Fibroblast of upper back skin (primary cell): ENCODE data around the gene WASF3.
"Not testable (repeated sequence)": the region's sequence is repeated elsewhere in the genome, so short reads cannot be mapped to it uniquely, and the experiment has no call there.

Experiments used
- DNase-seq: peaks from one replicate; pipeline ENCODE4 v3.0.0-alpha.2; 2013

WASF3 gene

DNA sequence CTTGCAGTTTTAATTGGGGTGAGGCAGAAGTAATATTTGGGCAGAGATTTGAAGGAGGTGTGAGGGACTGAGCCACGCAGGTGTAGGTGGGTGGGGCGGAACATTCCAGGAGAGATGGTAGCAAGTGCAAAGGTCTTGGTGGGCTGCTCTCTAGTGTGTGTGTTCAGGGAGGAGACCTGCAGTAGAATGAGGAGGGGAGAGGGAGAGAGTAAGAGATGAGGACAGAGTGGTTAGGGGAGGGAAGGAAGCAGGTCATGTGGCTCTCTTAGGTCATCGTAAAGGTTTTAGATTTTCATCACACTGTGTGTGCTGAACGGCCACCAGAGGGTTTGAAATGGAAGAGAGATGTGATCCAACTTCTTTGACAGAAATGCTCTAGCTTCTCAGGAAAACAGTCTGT lies 33.5 kb downstream of the WASF3 start:
- DNase-seq: no peak

DNA sequence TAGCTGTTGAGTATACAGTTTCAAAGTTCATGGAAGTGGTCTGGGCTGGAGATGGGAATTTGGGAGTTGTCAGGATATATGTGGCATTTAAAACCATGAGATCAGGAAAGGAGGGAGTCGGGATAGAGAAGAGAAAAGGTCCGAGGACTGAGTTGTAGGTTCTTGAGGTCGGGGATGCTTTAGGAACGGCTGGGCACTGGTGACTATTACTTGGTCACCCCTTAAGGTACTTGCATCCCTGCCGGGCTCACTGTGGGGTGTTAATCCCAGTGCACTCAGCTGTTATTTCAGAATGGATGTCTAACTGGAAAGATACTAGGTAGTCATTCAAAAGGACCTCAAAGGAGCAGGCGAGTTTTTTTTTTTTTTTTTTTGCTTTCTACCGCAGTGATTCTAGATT lies 34.2 kb downstream of the WASF3 start:
- DNase-seq: no peak

DNA sequence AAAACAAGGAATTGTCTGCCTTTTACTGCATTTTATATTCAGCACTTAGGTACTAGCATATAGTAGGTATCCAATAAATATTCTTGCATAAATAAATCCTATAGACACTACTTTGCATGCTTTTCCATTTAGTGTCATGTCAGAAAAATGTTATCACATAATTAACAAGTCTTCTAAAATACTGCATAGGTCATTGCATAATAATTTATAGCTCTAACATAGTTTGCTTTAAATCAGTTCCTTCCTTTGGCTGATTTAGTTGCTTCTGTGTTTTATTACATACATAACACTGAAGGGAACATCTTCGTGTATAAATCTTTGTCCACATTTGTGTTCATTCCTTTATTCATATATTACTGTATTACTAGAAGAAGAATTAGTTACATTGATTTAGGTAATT lies 36.2 kb downstream of the WASF3 start:
- peak; percentile 36 for DNase-seq

DNA sequence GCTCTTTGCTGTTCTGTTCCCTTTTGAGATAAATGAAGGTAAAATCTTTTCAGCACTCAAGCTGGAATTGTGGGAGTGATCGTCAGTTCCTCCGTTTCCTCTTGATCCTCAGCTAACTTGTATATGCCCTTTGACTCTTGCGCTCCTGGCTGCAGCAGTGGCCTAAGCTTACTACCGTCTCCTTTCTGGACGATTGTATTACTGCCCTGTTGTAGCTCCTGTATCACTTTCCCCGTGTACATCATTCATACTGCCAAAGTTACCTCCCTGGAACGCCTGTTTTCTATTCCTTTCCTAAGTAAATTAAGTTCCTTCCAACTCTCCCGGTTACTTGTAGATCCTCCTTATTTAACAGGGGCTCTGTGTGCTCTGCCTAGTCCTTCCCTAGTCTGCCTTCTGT lies 36.9 kb downstream of the WASF3 start:
- no peak for DNase-seq

DNA sequence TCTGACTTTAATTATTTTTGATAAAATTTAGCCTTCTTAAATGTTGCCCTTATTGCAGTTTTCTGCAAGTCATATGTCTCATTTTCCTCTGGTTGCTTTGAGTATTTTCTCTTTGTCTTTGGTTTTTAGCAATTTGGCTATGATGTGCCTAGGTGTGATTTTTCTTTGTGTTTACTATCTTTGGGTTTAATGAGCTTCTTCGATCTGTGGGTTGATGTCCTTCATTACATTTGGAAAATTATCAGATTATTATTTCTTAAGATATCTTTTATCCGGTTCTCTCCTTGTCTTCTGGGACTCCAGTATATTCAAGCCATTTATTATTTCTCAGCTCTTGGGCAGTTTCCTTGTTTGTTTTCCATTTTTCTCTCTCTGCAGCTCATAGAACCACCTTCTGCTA lies 39.0 kb downstream of the WASF3 start:
- DNase-seq: no peak

DNA sequence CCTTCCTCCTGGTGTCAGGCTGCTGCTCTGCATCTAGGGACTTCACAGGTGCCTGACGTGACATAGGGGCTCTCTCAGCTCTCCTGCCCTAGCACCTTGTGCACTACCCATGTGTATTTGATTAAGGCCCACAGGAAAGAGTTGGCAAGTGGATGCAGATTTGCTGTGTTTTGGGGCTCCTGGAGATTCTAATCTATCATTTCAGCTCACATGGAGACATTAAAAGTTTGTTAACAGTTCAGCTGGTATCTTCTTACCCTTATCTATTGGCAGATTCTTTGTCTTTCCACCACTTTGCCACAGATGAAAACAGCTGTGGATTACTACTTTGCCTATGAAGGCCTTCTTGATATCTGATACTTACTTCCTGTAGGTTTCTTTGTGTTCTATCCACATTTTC lies 41.9 kb downstream of the WASF3 start:
- DNase-seq: no peak

DNA sequence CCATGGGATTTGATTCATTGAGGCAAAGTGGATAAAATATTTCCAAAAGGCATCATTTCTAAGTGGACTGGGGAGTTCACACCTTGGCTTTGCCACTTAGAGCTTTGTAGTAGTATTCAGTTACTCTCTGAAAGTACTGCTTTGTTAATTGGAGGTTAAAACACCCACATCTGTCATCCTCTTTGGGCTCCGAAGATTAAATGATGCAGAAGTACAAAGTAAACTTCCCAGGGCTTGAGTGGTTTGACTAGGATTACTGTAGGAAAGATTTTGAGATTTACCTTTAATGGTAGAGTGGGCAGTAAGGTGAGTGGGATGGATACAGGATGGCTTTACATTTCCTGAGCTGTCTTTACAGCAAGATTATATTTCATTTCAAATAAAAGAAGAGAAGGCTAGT lies 42.4 kb downstream of the WASF3 start:
- DNase-seq: no peak

DNA sequence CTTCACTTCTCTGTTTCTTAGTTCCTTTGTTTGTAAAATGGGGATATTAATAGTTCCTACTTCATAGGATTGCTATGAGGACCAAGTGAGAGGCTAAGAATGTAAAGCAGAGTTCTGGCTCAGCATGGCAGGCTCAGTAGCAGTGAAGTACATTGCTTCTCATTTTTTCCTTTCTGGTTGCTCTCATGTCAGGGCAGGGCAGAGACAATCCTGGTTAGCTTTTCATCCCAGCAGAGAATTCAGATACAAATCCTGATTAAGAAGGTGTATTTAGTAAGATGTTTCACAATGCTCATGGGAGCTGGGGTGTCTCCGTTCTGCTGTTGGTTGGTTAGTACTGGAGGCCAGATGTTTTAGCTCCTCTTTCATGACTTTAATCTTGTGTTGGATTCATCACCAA lies 42.9 kb downstream of the WASF3 start:
- DNase-seq: peak; percentile 63

DNA sequence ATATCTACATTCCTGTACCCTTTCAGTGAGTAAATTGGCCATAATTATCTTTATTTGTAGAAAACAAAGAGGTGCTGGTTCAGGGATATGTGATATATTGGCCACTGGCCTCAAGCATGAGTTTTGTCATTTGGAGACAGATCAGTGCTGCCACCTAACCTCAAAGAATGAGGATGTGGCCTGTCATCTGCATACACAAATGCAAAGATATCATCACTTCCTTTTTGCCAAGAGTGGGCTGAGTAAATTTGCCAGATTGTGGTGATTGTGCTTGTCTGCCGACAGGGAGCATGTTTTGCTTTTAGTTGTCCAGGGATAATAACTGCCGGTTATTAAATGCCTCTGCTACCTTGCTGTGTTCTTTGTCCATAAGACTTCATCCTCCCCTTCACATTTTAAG lies 44.2 kb downstream of the WASF3 start:
- DNase-seq: peak; percentile 70

DNA sequence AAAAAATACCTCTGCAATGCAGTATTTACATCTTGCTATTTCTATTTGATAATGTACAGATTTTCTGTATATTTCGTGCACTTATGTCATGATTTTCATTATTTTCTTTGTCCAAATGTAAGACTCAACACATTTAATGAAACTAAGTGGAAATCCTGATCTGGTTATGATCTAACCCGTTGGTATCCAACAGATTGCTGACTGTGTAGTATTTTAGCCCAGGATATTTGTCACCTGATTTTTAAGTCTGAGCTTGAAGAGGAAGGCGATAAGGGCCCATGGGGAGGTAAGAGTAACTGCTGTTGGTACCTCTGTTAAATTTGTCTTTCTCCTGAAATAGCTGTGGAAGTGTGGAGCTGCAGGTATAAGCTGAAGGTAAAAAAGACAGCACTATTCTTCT lies 45.3 kb downstream of the WASF3 start:
- no peak for DNase-seq

DNA sequence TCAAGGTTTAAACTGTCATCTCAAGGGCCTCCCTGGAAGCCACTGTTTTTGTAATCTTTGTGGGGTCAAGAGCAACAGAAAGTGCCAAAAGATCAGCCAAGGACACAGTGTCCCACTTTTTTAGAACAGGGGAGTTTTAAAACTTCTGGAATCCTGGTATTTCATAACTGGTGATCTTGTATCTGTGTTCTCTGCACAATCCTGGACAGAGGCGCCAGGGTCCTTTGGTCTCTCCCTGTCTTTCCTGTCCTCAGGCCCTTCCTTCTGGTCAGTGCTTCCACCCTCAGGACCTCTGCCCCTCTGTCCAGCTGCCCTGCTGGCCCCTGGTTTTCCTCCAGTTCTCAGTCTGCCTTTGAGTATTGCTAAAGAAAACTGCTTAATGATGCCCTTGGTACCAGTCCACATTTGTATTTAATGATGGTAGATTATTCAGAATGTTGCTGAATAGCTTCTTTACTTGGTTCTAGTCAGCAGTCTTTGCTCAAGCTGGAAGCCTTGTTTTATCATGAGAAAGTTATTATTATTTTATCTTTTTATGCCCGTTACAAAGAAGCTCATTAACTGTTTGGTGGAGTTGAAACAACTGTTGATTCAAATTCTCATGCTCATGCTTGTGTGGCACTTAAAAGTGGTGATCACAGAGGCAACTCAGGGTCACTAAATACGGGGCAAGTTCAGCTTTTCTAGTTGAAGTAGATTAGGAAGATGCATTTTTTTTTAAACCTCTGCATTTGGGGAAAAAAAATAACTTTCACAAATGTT lies 47.5 kb downstream of the WASF3 start:
- no peak for DNase-seq

DNA sequence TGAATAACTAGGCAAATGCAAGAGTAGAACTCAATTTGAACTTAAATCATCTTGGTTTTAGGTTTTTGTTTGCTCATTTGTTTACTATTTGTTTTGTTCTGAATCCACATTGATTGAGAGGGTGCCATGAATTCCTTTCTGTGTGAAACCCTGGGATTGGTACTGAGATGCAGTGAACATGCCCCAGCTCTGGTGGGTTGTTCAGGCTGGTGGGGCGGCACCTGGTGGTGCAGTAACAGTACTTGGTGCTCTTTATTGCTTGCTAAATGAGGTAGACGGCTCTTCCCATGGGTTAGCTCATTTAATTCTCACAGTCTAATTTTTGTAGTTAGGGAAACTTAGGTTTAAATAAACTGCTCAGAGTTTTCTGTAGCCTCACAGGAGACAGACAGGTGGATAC lies 48.4 kb downstream of the WASF3 start:
- no peak for DNase-seq

DNA sequence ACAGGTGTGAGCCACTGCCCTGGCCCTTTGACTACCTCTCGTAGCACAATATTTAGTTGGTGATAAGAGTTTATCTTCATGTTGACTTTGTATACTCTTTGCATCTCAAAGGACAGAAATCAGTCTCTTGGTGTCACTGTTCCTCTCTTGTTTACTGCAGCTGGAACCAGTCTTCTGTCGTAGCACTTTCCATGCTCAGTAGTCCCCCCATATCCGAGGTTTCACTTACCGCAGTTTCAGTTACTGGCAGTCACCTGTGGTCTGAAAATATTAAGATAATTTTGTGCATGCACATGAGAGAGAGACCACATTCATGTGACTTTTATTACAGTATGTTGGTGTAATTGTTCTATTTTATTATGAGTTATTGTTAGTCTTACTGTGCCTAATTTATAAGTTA lies 49.1 kb downstream of the WASF3 start:
- DNase-seq: no peak

DNA sequence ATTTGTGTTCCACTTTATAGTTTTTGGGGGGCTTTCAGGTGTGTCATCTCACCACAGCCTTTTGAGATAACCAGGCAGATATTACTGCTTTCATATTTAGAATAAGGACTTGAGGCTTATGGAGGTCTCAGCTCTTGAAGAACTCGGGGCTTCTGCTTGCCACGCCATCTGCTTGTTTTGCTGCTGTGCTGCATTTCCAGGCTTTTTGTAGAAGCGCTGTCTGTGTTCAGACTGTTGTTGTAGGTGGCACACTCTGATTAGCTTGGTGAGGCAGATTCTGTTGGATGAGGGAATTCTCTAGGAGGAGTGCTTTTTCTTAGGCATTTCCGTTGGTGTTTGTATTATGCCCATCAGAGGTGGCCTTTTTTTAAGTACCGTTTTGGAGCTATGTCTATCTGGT lies 57.2 kb downstream of the WASF3 start:
- no peak for DNase-seq

DNA sequence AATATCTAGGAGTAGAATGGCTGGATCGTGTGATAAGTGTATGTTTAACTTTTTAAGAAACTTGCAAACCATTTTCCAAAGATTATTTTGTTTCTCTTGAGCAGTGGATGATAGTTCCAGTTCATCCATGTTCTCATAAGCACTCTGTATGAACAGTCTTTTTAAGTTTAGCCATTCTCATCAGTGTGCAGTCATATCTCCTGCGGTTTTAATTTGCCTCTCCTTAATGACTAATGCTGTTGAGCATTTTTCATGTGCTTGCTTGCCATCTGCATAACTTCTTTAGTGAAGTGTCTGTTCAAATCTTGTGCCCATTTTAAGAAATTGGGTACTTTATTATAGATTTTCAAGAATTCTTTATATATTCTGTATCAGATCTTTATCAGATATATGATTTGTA lies 58.6 kb downstream of the WASF3 start:
- DNase-seq: peak; percentile 68

DNA sequence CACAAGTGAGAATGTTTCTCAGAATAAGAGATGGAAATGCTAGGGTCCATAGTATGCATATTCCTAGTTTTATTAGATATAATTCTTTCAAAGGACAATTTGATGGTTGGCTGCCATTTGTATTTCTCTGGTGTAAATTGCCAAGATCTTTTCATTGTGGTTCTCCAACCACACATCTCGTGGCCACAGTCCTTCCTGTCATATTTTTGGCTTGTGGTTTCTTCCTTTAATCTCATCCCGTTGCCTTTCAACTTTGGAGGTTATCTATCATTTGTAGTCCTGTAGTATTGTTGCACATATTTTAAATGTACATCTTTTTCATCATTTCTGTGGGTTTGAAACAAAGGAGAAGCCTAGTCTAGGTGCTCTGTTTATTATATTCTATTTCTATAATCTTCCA lies 61.2 kb downstream of the WASF3 start:
- peak; percentile 57 for DNase-seq

DNA sequence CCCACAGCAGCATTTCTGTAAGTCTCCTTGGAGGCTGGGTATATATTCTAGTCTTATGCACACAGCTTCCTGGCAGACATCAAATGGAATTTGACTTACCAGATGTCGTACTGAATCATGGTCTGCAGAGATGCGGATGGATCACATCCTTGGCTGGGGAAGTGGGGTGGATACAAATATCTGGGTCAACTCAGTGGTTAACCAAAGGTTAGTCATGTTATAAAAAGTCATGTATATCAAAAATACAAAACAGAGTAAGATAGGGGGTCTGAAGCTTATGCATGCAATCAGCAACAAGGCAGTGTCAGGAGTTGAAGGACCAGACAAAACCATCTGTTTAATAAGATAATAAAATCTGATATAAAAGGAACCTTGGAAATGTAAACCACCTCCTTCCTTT lies 61.9 kb downstream of the WASF3 start:
- peak; percentile 93 for DNase-seq

DNA sequence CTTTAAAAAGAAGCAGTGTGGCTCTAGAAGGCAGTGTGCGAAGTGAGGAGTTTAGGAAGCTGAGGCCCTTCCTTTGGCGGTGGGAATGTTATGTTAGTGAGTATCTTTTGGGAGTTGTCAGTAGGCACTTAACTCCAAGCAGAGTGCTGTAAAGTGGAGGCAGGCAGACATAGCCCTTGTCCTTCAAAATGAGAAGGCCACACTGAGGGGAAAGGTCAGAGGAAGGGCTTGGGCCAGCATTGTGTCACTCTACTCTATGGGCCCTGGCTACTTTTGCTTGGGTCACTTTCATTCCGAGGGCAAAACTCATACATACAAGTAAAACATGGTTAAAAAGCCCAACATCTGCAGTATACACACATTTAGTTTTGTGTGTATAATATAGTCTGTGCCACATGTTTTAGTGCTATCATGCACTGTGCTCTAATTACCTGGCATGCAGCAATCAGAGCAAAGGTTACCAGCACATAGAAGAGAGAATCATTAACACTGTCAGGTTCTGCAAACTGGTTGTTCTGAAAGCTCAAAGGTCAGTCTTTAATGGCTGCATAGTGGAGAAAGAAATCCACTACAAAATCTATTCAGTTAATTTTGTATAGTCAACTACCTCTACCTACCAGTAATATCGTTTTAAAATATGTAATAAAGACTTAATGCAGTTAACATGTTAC lies 64.4 kb downstream of the WASF3 start:
- no peak for DNase-seq

DNA sequence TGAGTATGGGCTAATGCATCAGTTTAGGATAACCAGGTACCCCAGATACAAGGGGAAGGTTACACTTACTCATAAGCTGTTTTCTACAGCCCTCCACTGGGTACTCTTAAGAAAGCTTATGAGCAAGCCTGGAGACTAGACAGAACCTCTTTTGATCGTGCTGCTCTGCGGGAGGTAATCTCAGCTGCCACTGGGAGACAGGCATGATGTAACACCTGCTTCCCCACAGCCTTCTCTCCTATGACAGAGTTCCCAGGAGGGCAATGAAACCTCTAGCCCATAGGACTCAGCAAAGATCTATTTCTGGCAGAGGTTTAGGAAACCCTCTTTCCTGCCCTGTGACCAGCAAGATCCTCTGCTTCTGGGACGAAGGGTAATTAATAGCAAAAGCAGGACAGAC lies 65.6 kb downstream of the WASF3 start:
- peak; percentile 24 for DNase-seq

DNA sequence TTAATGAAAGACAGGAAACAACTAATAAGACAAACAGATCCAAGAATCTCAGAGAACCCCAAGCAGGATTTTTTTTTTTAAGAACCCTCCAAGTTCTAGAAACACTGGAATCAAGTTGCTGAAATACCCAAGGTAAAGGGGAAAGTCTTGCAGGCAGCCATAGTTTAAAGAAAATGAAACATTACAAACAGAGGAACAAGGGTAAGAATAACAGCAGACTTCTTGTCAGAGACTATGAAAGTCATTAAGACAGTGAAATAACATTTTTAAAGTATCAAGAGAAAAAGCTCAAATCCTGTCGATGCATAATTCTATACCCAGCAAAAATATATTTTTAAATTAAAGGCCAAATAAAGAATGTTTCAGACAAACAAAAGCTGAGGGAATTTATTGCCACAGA lies 67.1 kb downstream of the WASF3 start:
- no peak for DNase-seq

DNA sequence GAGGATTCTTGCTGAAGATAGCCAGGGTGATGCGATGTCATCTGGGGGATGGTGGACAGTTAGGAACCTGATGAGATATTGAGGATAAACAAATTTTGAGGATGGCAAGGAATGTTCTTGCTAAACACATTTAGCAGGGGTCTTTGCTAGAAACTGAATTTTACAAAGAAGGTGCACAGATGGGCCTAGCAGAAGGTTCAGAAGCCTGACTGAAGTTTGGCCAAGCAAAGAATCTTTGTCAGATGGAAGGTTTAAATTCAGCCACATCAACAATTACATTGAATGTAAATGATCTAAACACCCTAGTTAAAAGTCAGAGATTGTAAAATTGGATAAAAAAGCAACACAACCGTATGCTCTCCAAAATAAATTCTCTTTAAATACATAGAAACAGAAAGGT lies 68.8 kb downstream of the WASF3 start:
- no peak for DNase-seq

DNA sequence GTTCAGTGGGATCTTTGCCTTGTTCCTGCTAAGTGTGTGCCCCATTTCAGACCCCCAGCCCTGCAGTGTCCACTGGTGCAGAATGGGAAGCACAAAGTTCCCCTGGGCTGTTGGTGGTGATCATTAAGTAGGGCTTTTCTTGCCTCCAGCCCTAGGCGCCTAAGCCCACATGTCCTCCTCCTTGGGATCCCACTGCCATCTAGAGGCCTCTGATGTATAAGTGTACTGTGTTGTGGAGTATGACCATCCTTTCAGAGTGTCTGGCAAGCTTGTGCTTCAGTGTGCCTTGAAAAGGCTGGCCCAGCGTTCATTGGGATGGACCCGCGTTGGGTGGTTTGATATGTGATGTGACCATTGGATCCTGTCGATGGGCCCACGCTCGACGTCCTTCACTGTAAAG lies 71.2 kb downstream of the WASF3 start:
- DNase-seq: peak; percentile 43

DNA sequence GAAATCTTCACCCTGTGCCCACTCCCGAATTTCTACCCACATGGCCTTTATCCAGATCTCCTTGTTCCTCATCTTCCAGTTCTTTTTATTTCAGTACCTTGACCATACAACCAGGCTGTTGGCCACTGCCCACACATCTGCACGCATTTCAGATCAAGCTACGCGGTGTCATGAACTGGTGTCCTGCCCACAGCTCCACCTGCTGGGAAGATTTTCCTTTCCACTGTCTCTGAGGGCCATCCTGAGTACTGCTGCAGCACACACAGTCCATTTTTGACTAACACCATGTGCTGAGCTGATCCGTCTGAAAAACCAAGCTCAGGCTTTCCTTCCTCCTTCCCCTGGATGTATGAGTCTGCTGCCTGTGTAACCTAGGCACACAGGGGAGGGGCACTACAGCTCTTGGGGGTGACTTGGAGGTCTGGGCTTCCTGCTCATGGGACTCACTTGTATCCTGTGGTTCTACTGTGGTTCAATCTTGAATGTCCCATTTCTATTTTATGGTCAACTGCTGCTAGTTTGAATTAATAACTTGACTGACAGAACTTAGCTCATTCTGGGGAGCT lies 71.9 kb downstream of the WASF3 start:
- DNase-seq: no peak

DNA sequence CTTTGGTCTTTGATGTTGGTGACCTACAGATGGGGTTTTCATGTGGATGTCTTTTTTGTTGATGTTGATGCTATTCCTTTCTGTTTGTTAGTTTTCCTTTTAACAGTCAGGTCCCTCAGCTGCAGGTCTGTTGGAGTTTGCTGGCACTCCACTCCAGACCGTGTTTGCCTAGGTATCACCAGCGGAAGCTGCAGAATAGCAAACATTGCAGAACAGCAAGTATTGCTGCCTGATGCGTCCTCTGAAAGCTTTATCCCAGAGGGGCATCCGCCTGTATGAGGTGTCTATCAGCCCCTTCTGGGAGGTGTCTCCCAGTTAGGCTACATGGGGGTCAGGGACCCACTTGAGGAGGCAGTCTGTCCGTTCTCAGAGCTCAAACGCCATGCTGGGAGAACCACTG lies 78.2 kb downstream of the WASF3 start:
- not testable (repeated sequence) for DNase-seq

DNA sequence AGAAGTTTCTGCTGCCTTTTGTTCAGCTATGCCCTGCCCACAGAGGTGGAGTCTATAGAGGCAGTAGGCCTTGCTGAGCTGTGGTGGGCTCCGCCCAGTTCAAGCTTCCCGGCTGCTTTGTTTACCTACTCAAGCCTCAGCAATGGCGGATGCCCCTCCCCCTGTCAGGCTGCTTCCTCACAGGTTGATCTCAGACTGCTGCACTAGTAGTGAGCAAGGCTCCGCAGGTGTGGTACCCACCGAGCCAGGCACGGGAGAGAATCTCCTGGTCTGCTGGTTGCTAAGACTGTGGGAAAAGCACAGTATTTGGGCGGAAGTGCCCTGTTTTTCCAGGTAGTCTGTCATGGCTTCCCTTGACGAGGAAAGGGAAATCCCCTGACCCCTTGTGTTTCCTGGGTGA lies 78.6 kb downstream of the WASF3 start:
- DNase-seq: not testable (repeated sequence)
